HEK293 (cell line): Measurements from ENCODE around the gene INS.

Experiments
- CTCF ChIA-PET: fragments of 350-600 bp; formaldehyde crosslinking; extraction: SDS; loops from one replicate; lab custom pipeline; 2021; ENCODE audit warnings: antibody characterized with exemption; lab: Yijun Ruan, JAX
- POLR2A ChIA-PET: fragments of 300-600 bp; formaldehyde crosslinking; extraction: SDS; loops from one replicate; lab custom pipeline; 2020; ENCODE audit warnings: antibody characterized with exemption, inconsistent platforms; lab: Yijun Ruan, JAX
- H3K27ac ChIP-seq: fragments of 200-500 bp; sonication (Bioruptor generic); 2 replicates; pipeline ENCODE4 v1.5.1; 2014; ENCODE audit warnings: low read depth, low read length, control low read depth, inconsistent platforms; ENCODE audit errors: extremely low read depth
- H3K36me3 ChIP-seq, 2 experiments: fragments of 200-500 bp in 1 of 2; sonication (Bioruptor generic) in 1 of 2; 1 replicate in 1 of 2; 2 replicates in 1 of 2; pipeline ENCODE4 v1.5.1; 2014 to 2017; ENCODE audit warnings: inconsistent platforms in 2 of 2, low read length in 2 of 2; ENCODE audit not compliant: control insufficient read depth in 2 of 2, insufficient read depth in 1 of 2
- H3K4me1 ChIP-seq: fragments of 200-500 bp; sonication (Bioruptor generic); 2 replicates; pipeline ENCODE4 v1.5.1; 2014; ENCODE audit warnings: mild to moderate bottlenecking, low read length, inconsistent platforms; ENCODE audit not compliant: control insufficient read depth, insufficient read depth
- H3K4me3 ChIP-seq: 2 replicates; pipeline ENCODE4 v1.5.1; 2011; ENCODE audit warnings: low read depth, mild to moderate bottlenecking, control low read depth, low read length, moderate library complexity
- H3K9me3 ChIP-seq: fragments of 200-500 bp; sonication (Bioruptor generic); 2 replicates; pipeline ENCODE4 v1.5.1; 2014; ENCODE audit warnings: low read depth, low read length, inconsistent platforms; ENCODE audit not compliant: control insufficient read depth, insufficient read depth
- GLI4 ChIP-seq: fragments of 450-650 bp; formaldehyde crosslinking; IDR thresholded peaks from 2 replicates; pipeline ENCODE4 v1.5.1; 2016; ENCODE audit warnings: missing biosample characterization, missing genetic modification characterization
- GLIS2 ChIP-seq: fragments of 450-650 bp; formaldehyde crosslinking; IDR thresholded peaks from 2 replicates; pipeline ENCODE4 v1.5.1; 2016; ENCODE audit warnings: missing biosample characterization, missing genetic modification characterization
- HOXD13 ChIP-seq: sonication (generic); formaldehyde crosslinking; IDR thresholded peaks from 2 replicates; pipeline ENCODE4 v1.8.0; 2022; ENCODE audit warnings: missing genetic modification reagents, borderline replicate concordance
- KLF17 ChIP-seq: fragments of 450-650 bp; formaldehyde crosslinking; IDR thresholded peaks from 2 replicates; pipeline ENCODE4 v1.5.1; 2016; ENCODE audit warnings: missing biosample characterization, missing genetic modification characterization
- KLF8 ChIP-seq: fragments of 450-650 bp; formaldehyde crosslinking; IDR thresholded peaks from 2 replicates; pipeline ENCODE4 v1.5.1; 2016; ENCODE audit warnings: missing biosample characterization, missing genetic modification characterization
- PATZ1 ChIP-seq: fragments of 450-650 bp; formaldehyde crosslinking; IDR thresholded peaks from 2 replicates; pipeline ENCODE4 v1.5.1; 2016; ENCODE audit warnings: missing biosample characterization, missing genetic modification characterization
- PBX3 ChIP-seq: sonication (generic); formaldehyde crosslinking; IDR thresholded peaks from 2 replicates; pipeline ENCODE4 v1.8.1; 2022; ENCODE audit warnings: mild to moderate bottlenecking, moderate library complexity, missing genetic modification reagents
- PRDM10 ChIP-seq: fragments of 450-650 bp; formaldehyde crosslinking; IDR thresholded peaks from 2 replicates; pipeline ENCODE4 v1.5.1; 2016; ENCODE audit warnings: missing biosample characterization, missing genetic modification characterization
- SCRT1 ChIP-seq: fragments of 450-650 bp; formaldehyde crosslinking; IDR thresholded peaks from 2 replicates; pipeline ENCODE4 v1.5.1; 2016; ENCODE audit warnings: missing biosample characterization, missing genetic modification characterization, borderline replicate concordance
- SCRT2 ChIP-seq: fragments of 450-650 bp; formaldehyde crosslinking; IDR thresholded peaks from 2 replicates; pipeline ENCODE4 v1.5.1; 2016; ENCODE audit warnings: missing biosample characterization, missing genetic modification characterization
- ZBTB10 ChIP-seq: fragments of 450-650 bp; formaldehyde crosslinking; IDR thresholded peaks from 2 replicates; pipeline ENCODE4 v1.5.1; 2016; ENCODE audit warnings: missing biosample characterization, missing genetic modification characterization
- ZBTB17 ChIP-seq: fragments of 450-650 bp; formaldehyde crosslinking; IDR thresholded peaks from 2 replicates; pipeline ENCODE4 v1.5.1; 2016; ENCODE audit warnings: missing biosample characterization, missing genetic modification characterization
- ZFP3 ChIP-seq: fragments of 450-650 bp; formaldehyde crosslinking; IDR thresholded peaks from 2 replicates; pipeline ENCODE4 v1.5.1; 2016; ENCODE audit warnings: low read depth, missing biosample characterization, missing genetic modification characterization
- ZNF16 ChIP-seq: fragments of 450-650 bp; formaldehyde crosslinking; IDR thresholded peaks from 2 replicates; pipeline ENCODE4 v1.5.1; 2016; ENCODE audit warnings: low read depth, missing biosample characterization, missing genetic modification characterization
- ZNF169 ChIP-seq: fragments of 450-650 bp; formaldehyde crosslinking; IDR thresholded peaks from 2 replicates; pipeline ENCODE4 v1.5.1; 2016; ENCODE audit warnings: missing biosample characterization, missing genetic modification characterization
- ZNF174 ChIP-seq: fragments of 450-650 bp; formaldehyde crosslinking; IDR thresholded peaks from 2 replicates; pipeline ENCODE4 v1.5.0; 2017; ENCODE audit warnings: missing biosample characterization, mild to moderate bottlenecking, missing genetic modification characterization
- ZNF23 ChIP-seq: fragments of 450-650 bp; formaldehyde crosslinking; IDR thresholded peaks from 2 replicates; pipeline ENCODE4 v1.5.1; 2016; ENCODE audit warnings: missing biosample characterization, missing genetic modification characterization, borderline replicate concordance
- ZNF280D ChIP-seq: fragments of 450-650 bp; formaldehyde crosslinking; IDR thresholded peaks from 2 replicates; pipeline ENCODE4 v1.5.1; 2016; ENCODE audit warnings: missing biosample characterization, missing genetic modification characterization
- ZNF311 ChIP-seq: fragments of 450-650 bp; formaldehyde crosslinking; IDR thresholded peaks from 2 replicates; pipeline ENCODE4 v1.5.1; 2017; ENCODE audit warnings: missing biosample characterization, missing genetic modification characterization, borderline replicate concordance
- ZNF544 ChIP-seq: fragments of 450-650 bp; formaldehyde crosslinking; IDR thresholded peaks from 2 replicates; pipeline ENCODE4 v1.5.0; 2017; ENCODE audit warnings: missing biosample characterization, missing genetic modification characterization
- ZNF558 ChIP-seq: fragments of 450-650 bp; formaldehyde crosslinking; IDR thresholded peaks from 2 replicates; pipeline ENCODE4 v1.5.1; 2016; ENCODE audit warnings: missing biosample characterization, missing genetic modification characterization
- ZNF664 ChIP-seq: fragments of 450-650 bp; formaldehyde crosslinking; IDR thresholded peaks from 2 replicates; pipeline ENCODE4 v1.5.1; 2016; ENCODE audit warnings: missing biosample characterization, missing genetic modification characterization
- ZNF830 ChIP-seq: fragments of 450-650 bp; IDR thresholded peaks from 2 replicates; pipeline ENCODE4 v1.5.0; 2018; ENCODE audit warnings: missing biosample characterization, missing genetic modification characterization, low read depth, mild to moderate bottlenecking, moderate library complexity

INS gene

GRCh38 chr11:2151500-2152257 lies 9.3 kb downstream of the INS start:
- Histone ChIP-seq H3K9me3 (no peaks in the 10 kb centered on the region), H3K4me3 (no peak overlapping the region), H3K4me1 (no peaks in the 10 kb centered on the region), H3K36me3 (no peaks in the 10 kb centered on the region), H3K27ac (no peak overlapping the region)
- ChIA-PET POLR2A (interaction anchor here (0.8 to 2.4 kb wide), 4 partner anchors 115 to 499 kb away, joined by 3 to 12 read pairs (median 5); no protein-coding TSS in a partner anchor), CTCF (interaction anchor here (0.6 to 10.0 kb wide), 79 partner anchors 10 to 998 kb away, joined by 3 to 428 read pairs (median 4); partner anchors contain the start of genes LSP1, SYT8 and TNNI2)
- TF ChIP-seq ZNF311 (no peak), ZBTB10 (tag by site-specific recombination) (peak; percentile 82), SCRT2 (tag by site-specific recombination) (peak; percentile 90), GLI4 (tag by site-specific recombination) (no peak), PRDM10 (peak; percentile 88), ZNF830 (tag by site-specific recombination) (no peak), ZNF280D (tag by site-specific recombination) (no peak), SCRT1 (tag by site-specific recombination) (peak; percentile 76; the same call in 1 of the 2 replicates), ZNF558 (no peak), ZNF174 (tag by site-specific recombination) (no peak), KLF8 (tag by site-specific recombination) (0 out of 2 replicates have a peak, but pooled peaks have one; percentile 35), PBX3 (CRISPR knock-in tag) (no peak), ZNF169 (tag by site-specific recombination) (no peak), ZNF23 (tag by site-specific recombination) (no peak), ZNF16 (tag by site-specific recombination) (no peak), KLF17 (tag by site-specific recombination) (no peak), GLIS2 (tag by site-specific recombination) (no peak; the same call in 1 of the 2 replicates), HOXD13 (CRISPR knock-in tag) (no peak), PATZ1 (tag by site-specific recombination) (peak; percentile 64), ZNF544 (tag by site-specific recombination) (no peak), ZBTB17 (tag by site-specific recombination) (peak; percentile 18; the same call in 1 of the 2 replicates), ZFP3 (tag by site-specific recombination) (no peak), ZNF664 (no peak)
